Sigmoid colon (tissue), 7 donors: ENCODE results near the gene RGS17. TPM values are rescaled to one million over a fixed set of nuclear protein-coding genes. Genes with fewer than 3 reads are reported as not detected.
"Not testable (repeated sequence)": the region's sequence is repeated elsewhere in the genome, so short reads cannot be mapped to it uniquely, and the experiment has no call there.

Experiments
- DNase-seq: peaks from one replicate; pipeline ENCODE4 v3.0.0-alpha.2; 2019
- H3K27ac ChIP-seq, 4 donors: fragments of 200-600 bp; sonication (generic); one replicate each; pipeline ENCODE4 v1.5.1; 2016 to 2019; ENCODE audit warnings: mild to moderate bottlenecking in 1 of 4
- H3K27me3 ChIP-seq, 3 donors: fragments of 200-600 bp; sonication (generic); one replicate each; pipeline ENCODE4 v1.5.1; 2019; ENCODE audit warnings: mild to moderate bottlenecking in 1 of 3
- H3K36me3 ChIP-seq, 4 donors: fragments of 200-600 bp; sonication (generic); one replicate each; pipeline ENCODE4 v1.5.1; 2016 to 2019
- H3K4me1 ChIP-seq, 4 donors: fragments of 200-600 bp; sonication (generic); one replicate each; pipeline ENCODE4 v1.5.1; 2017 to 2019
- H3K4me3 ChIP-seq, 4 donors: fragments of 200-600 bp; sonication (generic); one replicate each; pipeline ENCODE4 v1.5.1; 2017 to 2019; ENCODE audit warnings: mild to moderate bottlenecking in 2 of 4, moderate library complexity in 1 of 4
- H3K9me3 ChIP-seq, 4 donors: fragments of 200-600 bp in 3 of 4; sonication (generic) in 3 of 4; one replicate each; pipeline versions ENCODE4 v1.5.1 to v1.6.1; 2013 to 2019
- EP300 ChIP-seq, 4 donors: sonication (generic); formaldehyde crosslinking; IDR thresholded peaks; one replicate each; pipeline ENCODE4 v1.6.1; 2017; ENCODE audit warnings: antibody characterized with exemption in 4 of 4
- POLR2A ChIP-seq, 2 donors: fragments of 450-650 bp; IDR thresholded peaks; one replicate each; pipeline ENCODE4 v1.6.1; 2016; ENCODE audit warnings: antibody characterized with exemption in 2 of 2, mild to moderate bottlenecking in 2 of 2, moderate library complexity in 2 of 2
- POLR2AphosphoS5 ChIP-seq, 4 donors: sonication (generic); formaldehyde crosslinking; IDR thresholded peaks; one replicate each; pipeline ENCODE4 v1.6.1; 2017; ENCODE audit warnings: antibody characterized with exemption in 4 of 4
- WGBS, 2 donors: extraction: QIAGEN DNeasy Blood & Tissue Kit; methylation state at CpG; one replicate each; pipeline ENCODE4 v1.1.7; 2013; 5-methylcytosine and 5-hydroxymethylcytosine counted together
- intact Hi-C: fragments of 100-400 bp; cut with DNase I; formaldehyde crosslinking; loops from one replicate; pipeline ENCODE4 v1.15.1; 2023
- polyA plus RNA-seq, 3 donors: library from polyadenylated mRNA; stranded (reverse); fragments of 200-250 nt; gene quantifications; one replicate each; pipeline ENCODE4 v1.2.3, GENCODE V29; 2013
- total RNA-seq, 4 donors: library from RNA; depleted of rRNA; stranded (reverse); fragments of >200 nt; gene quantifications; one replicate each; pipeline ENCODE4 v1.1.0, GENCODE V29; 2016
- TF ChIP-seq, protein P1 (sequence below), 4 experiments: fragments of 450-650 bp in 3 of 4; fragments of 200-600 bp in 1 of 4; IDR thresholded peaks; one replicate each; pipeline ENCODE4 v1.5.1; 2016 to 2019; ENCODE audit warnings: antibody characterized with exemption in 4 of 4, mild to moderate bottlenecking in 3 of 4, moderate library complexity in 2 of 4
- donor health status: healthy with polysubstance abuse.
- donor health status: Bipolar disorder and iron deficiency.
- donor health status: healthy.

Gene RGS17
- total and polyA plus RNA-seq, 7 donors: 0.16 to 2.8 (median 0.41) TPM; not detected in 2

GRCh38 chr6:153138930-153139329 is 7.8 kb upstream of the RGS17 start:
- WGBS, 2 donors: 58 to 80% methylated on average over 1 of the region's 1 CpG
- Histone ChIP-seq H3K4me1 (no peaks in the 10 kb centered on the region), H3K9me3 (no peaks in the 10 kb centered on the region), H3K4me3 (no peak overlapping the region), H3K27me3 (no peaks in the 10 kb centered on the region), H3K36me3 (no peaks in the 10 kb centered on the region), H3K27ac (no peak overlapping the region)
- intact Hi-C loops: no loop called here
- no peak for TF ChIP-seq EP300 (IDR thresholded peaks at IDR 0.05)
- TF ChIP-seq, protein P1, sequence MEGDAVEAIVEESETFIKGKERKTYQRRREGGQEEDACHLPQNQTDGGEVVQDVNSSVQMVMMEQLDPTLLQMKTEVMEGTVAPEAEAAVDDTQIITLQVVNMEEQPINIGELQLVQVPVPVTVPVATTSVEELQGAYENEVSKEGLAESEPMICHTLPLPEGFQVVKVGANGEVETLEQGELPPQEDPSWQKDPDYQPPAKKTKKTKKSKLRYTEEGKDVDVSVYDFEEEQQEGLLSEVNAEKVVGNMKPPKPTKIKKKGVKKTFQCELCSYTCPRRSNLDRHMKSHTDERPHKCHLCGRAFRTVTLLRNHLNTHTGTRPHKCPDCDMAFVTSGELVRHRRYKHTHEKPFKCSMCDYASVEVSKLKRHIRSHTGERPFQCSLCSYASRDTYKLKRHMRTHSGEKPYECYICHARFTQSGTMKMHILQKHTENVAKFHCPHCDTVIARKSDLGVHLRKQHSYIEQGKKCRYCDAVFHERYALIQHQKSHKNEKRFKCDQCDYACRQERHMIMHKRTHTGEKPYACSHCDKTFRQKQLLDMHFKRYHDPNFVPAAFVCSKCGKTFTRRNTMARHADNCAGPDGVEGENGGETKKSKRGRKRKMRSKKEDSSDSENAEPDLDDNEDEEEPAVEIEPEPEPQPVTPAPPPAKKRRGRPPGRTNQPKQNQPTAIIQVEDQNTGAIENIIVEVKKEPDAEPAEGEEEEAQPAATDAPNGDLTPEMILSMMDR (IDR thresholded peaks at IDR 0.05): no peak
- no peak for TF ChIP-seq POLR2A (IDR thresholded peaks at IDR 0.05)
- TF ChIP-seq POLR2AphosphoS5 (IDR thresholded peaks at IDR 0.05): no peak
- DNase-seq: no peak

DNA sequence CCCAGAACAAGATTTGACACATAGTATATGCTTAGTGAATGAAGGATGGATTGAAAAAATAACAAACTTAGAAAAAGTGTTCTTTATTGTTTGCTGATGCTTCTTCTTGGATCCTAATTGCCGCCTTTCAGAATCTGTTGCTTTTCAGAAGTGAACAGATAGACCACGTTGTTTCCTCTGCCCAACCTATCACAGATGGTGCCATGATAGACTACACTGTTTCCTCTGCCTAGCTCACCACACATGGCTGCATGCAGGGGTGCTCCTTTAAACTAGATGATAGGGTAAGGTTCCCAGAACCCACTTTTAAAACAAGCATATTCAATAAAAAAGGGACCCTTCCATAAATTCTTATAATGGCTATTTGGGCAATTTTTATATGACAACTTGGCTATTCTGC is 4.6 kb upstream of the RGS17 start:
- Histone ChIP-seq H3K9me3 (no peaks in the 10 kb centered on the region), H3K36me3 (no peaks in the 10 kb centered on the region), H3K4me1 (peaks cover 0 to 8% (median 4%) of the 10 kb centered on the region in 4 donors), H3K27ac (no peak overlapping the region), H3K4me3 (no peak overlapping the region), H3K27me3 (peaks cover 0 to under 1% (median 0%) of the 10 kb centered on the region in 3 donors)
- WGBS, 2 donors: 73 to 78% methylated on average over 2 of the region's 2 CpGs
- no peak for DNase-seq
- TF ChIP-seq EP300 (IDR thresholded peaks at IDR 0.05) (no peak), POLR2AphosphoS5 (IDR thresholded peaks at IDR 0.05) (no peak), POLR2A (IDR thresholded peaks at IDR 0.05) (no peak)
- TF ChIP-seq, protein P1 (IDR thresholded peaks at IDR 0.05): no peak
- intact Hi-C loops: no loop called here

DNA sequence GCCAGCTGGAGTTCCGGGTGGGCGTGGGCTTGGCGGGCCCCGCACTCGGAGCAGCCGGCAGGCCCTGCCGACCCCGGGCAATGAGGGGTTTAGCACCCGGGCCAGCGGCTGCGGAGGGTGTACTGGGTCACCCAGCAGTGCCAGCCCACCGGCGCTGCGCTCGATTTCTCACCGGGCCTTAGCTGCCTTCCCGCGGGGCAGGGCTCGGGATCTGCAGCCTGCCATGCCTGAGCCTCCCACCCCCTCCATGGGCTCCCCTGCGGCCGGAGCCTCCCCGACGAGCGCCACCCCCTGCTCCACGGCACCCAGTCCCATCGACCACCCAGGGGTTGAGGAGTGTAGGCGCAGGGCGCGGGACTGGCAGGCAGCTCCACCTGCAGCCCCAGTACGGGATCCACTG is 2.6 kb upstream of the RGS17 start:
- peaks cover 0 to 20% (median 6%) of the 10 kb centered on the region in 3 donors for H3K27me3 ChIP-seq
- H3K4me3 ChIP-seq, H3K36me3 ChIP-seq, DNase-seq, H3K27ac ChIP-seq, H3K9me3 ChIP-seq, intact Hi-C loops: not testable (repeated sequence)
- WGBS, 2 donors: 96 to 97% methylated on average over 30 of the region's 30 CpGs
- H3K4me1 ChIP-seq: peaks cover 0 to 22% (median 17%) of the 10 kb centered on the region in 4 donors

- TF ChIP-seq, protein P1 (IDR thresholded peaks at IDR 0.05): no peak
- TF ChIP-seq POLR2A (IDR thresholded peaks at IDR 0.05): no peak
- peaks cover 0 to 45% (median 19%) of the 10 kb centered on the region in 3 donors for H3K27me3 ChIP-seq
- H3K4me1 ChIP-seq: peaks cover 0 to 22% (median 17%) of the 10 kb centered on the region in 4 donors
- WGBS, 2 donors: 1% methylated on average over 54 of the region's 54 CpGs
- intact Hi-C loops: no loop called here
- peak overlapping the region in 2 of 4 donors; percentile 70 to 75 for H3K27ac ChIP-seq
- peak overlapping the region; percentile 38 to 70 (median 57) for H3K4me3 ChIP-seq
- no peaks in the 10 kb centered on the region for H3K9me3 ChIP-seq
- H3K36me3 ChIP-seq: no peaks in the 10 kb centered on the region
- no peak for DNase-seq
These were observed 506 bp downstream of the RGS17 start for GRCh38 chr6:153130515-153131036.

DNA sequence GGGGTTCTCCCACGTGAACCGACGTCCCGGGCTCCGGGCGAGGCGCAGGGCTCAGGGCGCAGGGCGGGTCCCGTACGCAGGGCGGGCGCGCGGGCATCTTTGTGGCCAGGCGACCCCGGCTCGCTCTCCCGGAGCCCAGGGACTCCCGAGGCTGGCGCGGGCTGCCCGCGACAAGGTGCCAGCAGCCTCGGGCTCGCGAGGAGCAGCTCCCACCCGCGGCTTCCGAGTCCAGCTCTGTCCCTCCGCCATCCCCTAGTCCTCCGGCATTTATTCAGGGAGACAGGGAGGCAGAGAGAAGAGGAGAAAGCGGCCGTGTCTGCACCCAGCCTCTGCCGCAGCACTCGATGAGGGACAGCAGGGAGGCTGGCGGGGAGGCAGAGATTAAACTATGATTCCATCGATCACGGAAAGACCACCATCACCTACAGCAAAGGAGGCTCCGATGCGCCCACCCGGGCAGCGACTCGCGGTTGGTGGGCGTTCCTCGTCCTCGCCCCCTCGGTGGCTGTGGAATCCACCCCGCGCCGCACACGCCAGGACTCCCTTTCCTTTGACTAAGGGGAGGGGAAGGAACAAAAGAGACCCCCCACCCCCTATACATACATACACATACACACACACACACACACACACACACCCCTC is 1.1 kb downstream of the RGS17 start:
- H3K36me3 ChIP-seq: no peaks in the 10 kb centered on the region
- TF ChIP-seq, protein P1 (IDR thresholded peaks at IDR 0.05): no peak
- no peak for TF ChIP-seq POLR2AphosphoS5 (IDR thresholded peaks at IDR 0.05)
- TF ChIP-seq POLR2A (IDR thresholded peaks at IDR 0.05): no peak
- no peak for TF ChIP-seq EP300 (IDR thresholded peaks at IDR 0.05)
- no peaks in the 10 kb centered on the region for H3K9me3 ChIP-seq
- intact Hi-C loops: no loop called here
- peaks cover 0 to 49% (median 19%) of the 10 kb centered on the region in 3 donors for H3K27me3 ChIP-seq
- WGBS, 2 donors: 1 to 2% methylated on average over 53 of the region's 53 CpGs
- H3K27ac ChIP-seq: no peak overlapping the region
- peaks cover 0 to 22% (median 17%) of the 10 kb centered on the region in 4 donors for H3K4me1 ChIP-seq
- peak overlapping the region; percentile 38 to 70 (median 57) for H3K4me3 ChIP-seq
- no peak for DNase-seq
